Keratinocyte (primary cell): Measurements from ENCODE around the gene ADAMTS6. TPM values are rescaled to one million over a fixed set of nuclear protein-coding genes. Genes with fewer than 3 reads are reported as not detected.

Experiments
- DNase-seq: peaks from one replicate; pipeline ENCODE4 v3.0.0-alpha.2; 2011; ENCODE audit warnings: low read depth, missing footprints, low spot score
- FAIRE-seq: peaks from 2 replicates; lab custom pipeline; 2011; peaks lifted over from hg19 to GRCh38; lab: Jason Lieb, UNC
- H2AFZ ChIP-seq: 2 replicates; pipeline ENCODE4 v1.6.0; 2012; ENCODE audit warnings: low read length, control low read depth, inconsistent platforms; ENCODE audit not compliant: control insufficient read depth
- H3K27ac ChIP-seq: 2 replicates; pipeline ENCODE4 v1.5.1; 2011; ENCODE audit warnings: low read length; ENCODE audit not compliant: control insufficient read depth, insufficient read depth
- H3K27me3 ChIP-seq: 3 replicates; pipeline ENCODE4 v1.6.0; 2011; ENCODE audit warnings: low read length; ENCODE audit not compliant: control insufficient read depth, insufficient read depth; ENCODE audit errors: extremely low read depth
- H3K36me3 ChIP-seq, 2 experiments: 2 replicates in 1 of 2; 3 replicates in 1 of 2; pipeline ENCODE4 v1.5.1; 2011; ENCODE audit warnings: low read length in 2 of 2, mild to moderate bottlenecking in 1 of 2; ENCODE audit not compliant: control insufficient read depth in 2 of 2, insufficient read depth in 2 of 2; ENCODE audit errors: extremely low read depth in 1 of 2
- H3K4me1 ChIP-seq: 3 replicates; pipeline ENCODE4 v1.5.1; 2011; ENCODE audit warnings: low read length; ENCODE audit not compliant: control insufficient read depth, insufficient read depth; ENCODE audit errors: extremely low read depth
- H3K4me2 ChIP-seq: 3 replicates; pipeline ENCODE4 v1.6.0; 2011; ENCODE audit warnings: low read depth, low read length; ENCODE audit not compliant: control insufficient read depth, insufficient read depth; ENCODE audit errors: extremely low read depth
- H3K4me3 ChIP-seq, 3 experiments: fragments of 200-600 bp in 1 of 3; sonication (generic) in 1 of 3; 2 replicates in 2 of 3; 3 replicates in 1 of 3; pipeline ENCODE4 v1.5.1; 2011 to 2016; ENCODE audit warnings: low read length in 3 of 3, mild to moderate bottlenecking in 3 of 3, control low read depth in 2 of 3, inconsistent platforms in 1 of 3, low read depth in 1 of 3, mixed read lengths in 1 of 3, mixed run types in 1 of 3, moderate library complexity in 1 of 3; ENCODE audit not compliant: control insufficient read depth in 2 of 3, insufficient read depth in 2 of 3; ENCODE audit errors: extremely low read depth in 1 of 3
- H3K79me2 ChIP-seq: 2 replicates; pipeline ENCODE4 v1.6.0; 2012; ENCODE audit warnings: low read length; ENCODE audit not compliant: control insufficient read depth, insufficient read depth
- H3K9ac ChIP-seq: 3 replicates; pipeline ENCODE4 v1.6.0; 2011; ENCODE audit warnings: low read length; ENCODE audit not compliant: control insufficient read depth, insufficient read depth; ENCODE audit errors: extremely low read depth
- H3K9me1 ChIP-seq: 3 replicates; pipeline ENCODE4 v1.6.0; 2011; ENCODE audit warnings: low read length; ENCODE audit not compliant: control insufficient read depth, insufficient read depth; ENCODE audit errors: extremely low read depth
- H3K9me3 ChIP-seq: 2 replicates; pipeline ENCODE4 v1.5.1; 2012; ENCODE audit warnings: low read depth, low read length; ENCODE audit not compliant: control insufficient read depth
- H4K20me1 ChIP-seq: 3 replicates; pipeline ENCODE4 v1.6.0; 2011; ENCODE audit warnings: low read length; ENCODE audit not compliant: control insufficient read depth, insufficient read depth; ENCODE audit errors: extremely low read depth
- EZH2 ChIP-seq: IDR thresholded peaks from one replicate; pipeline ENCODE4 v1.6.1; 2012; ENCODE audit warnings: inconsistent platforms, mild to moderate bottlenecking, low read length, moderate library complexity
- dilution Hi-C: fragments of 300-500 bp; cut with MboI; formaldehyde crosslinking; loops from one replicate; pipeline ENCODE4 v1.7.0; 2020; ENCODE audit warnings: low sequenced_read_pairs; ENCODE audit not compliant: extremely low pct_ligation_motif_present
- polyA plus RNA-seq, 5 experiments: library from polyadenylated mRNA; depleted of rRNA in 3 of 5; stranded (reverse) in 3 of 5; stranded (forward) in 1 of 5; unstranded in 1 of 5; fragments of >200 nt; gene quantifications; 1 replicate in 1 of 5; 2 replicates in 3 of 5; 3 replicates in 1 of 5; pipeline versions ENCODE4 v1.2.1 to v1.2.3, GENCODE V29; 2011 to 2012; ENCODE audit warnings: missing spikeins in 2 of 5, low read depth in 1 of 5, low replicate concordance in 1 of 5
- TF ChIP-seq, protein P1 (sequence below), 3 experiments: IDR thresholded peaks in 1 of 3; conservative IDR thresholded peaks in 1 of 3; optimal IDR thresholded peaks in 1 of 3; 2 replicates in 2 of 3; 3 replicates in 1 of 3; pipeline versions ENCODE3 to v1.5.1; 2011; ENCODE audit warnings: low read length in 3 of 3, mild to moderate bottlenecking in 3 of 3, moderate library complexity in 2 of 3, control low read depth in 1 of 3, inconsistent platforms in 1 of 3; ENCODE audit not compliant: insufficient read depth in 2 of 3; ENCODE audit errors: extremely low read depth in 1 of 3

ADAMTS6 gene
- polyA plus RNA-seq, 1 donor (not counting 4 experiments of a cell fraction or from before 2014, with no cell fraction given) = 10.9 TPM

DNA sequence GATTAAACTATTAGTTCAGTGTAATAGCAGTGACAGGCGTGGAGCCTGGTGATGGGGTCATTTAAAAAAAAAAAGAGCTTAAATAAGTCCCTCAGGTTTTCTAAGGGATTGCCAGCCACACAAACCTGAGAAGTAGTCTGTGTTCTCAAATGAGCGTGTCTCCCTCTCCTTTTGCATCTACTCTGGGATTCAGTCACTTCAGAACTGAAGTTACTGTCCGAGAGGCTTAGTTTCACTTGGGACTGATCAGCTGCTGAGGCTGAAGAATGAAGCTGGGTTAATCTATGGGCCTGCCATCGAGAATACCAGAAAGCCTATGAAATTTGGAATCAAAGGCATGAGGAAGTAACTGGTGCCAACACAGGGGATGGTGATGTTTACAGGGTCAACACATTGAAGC, 310.1 kb downstream of the ADAMTS6 start:
- no peaks in the 10 kb centered on the region for H3K9me1 ChIP-seq
- dilution Hi-C loops = no loop called here
- H2AFZ ChIP-seq = no peak overlapping the region
- no peak overlapping the region for H3K4me2 ChIP-seq
- H3K4me3 ChIP-seq = no peak overlapping the region
- no peak for TF ChIP-seq EZH2
- TF ChIP-seq, protein P1, sequence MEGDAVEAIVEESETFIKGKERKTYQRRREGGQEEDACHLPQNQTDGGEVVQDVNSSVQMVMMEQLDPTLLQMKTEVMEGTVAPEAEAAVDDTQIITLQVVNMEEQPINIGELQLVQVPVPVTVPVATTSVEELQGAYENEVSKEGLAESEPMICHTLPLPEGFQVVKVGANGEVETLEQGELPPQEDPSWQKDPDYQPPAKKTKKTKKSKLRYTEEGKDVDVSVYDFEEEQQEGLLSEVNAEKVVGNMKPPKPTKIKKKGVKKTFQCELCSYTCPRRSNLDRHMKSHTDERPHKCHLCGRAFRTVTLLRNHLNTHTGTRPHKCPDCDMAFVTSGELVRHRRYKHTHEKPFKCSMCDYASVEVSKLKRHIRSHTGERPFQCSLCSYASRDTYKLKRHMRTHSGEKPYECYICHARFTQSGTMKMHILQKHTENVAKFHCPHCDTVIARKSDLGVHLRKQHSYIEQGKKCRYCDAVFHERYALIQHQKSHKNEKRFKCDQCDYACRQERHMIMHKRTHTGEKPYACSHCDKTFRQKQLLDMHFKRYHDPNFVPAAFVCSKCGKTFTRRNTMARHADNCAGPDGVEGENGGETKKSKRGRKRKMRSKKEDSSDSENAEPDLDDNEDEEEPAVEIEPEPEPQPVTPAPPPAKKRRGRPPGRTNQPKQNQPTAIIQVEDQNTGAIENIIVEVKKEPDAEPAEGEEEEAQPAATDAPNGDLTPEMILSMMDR (optimal IDR thresholded peaks at IDR 0.05 in 1 of 3, IDR thresholded peaks at IDR 0.05 in 1 of 3, conservative IDR thresholded peaks at IDR 0.05 in 1 of 3; ENCODE audit: extremely low read depth in 1 of 3, insufficient read depth in 2 of 3, low read length in 3 of 3) = no peak
- H3K79me2 ChIP-seq = no peaks in the 10 kb centered on the region
- H3K27me3 ChIP-seq = no peaks in the 10 kb centered on the region
- no peaks in the 10 kb centered on the region for H4K20me1 ChIP-seq
- H3K9ac ChIP-seq = no peak overlapping the region
- peaks cover 4 to 17% of the 10 kb centered on the region in 2 experiments for H3K36me3 ChIP-seq
- peaks cover 2% of the 10 kb centered on the region for H3K9me3 ChIP-seq
- no peak overlapping the region for H3K27ac ChIP-seq
- peaks cover 9% of the 10 kb centered on the region for H3K4me1 ChIP-seq
- FAIRE-seq (no peak), DNase-seq (no peak)

DNA sequence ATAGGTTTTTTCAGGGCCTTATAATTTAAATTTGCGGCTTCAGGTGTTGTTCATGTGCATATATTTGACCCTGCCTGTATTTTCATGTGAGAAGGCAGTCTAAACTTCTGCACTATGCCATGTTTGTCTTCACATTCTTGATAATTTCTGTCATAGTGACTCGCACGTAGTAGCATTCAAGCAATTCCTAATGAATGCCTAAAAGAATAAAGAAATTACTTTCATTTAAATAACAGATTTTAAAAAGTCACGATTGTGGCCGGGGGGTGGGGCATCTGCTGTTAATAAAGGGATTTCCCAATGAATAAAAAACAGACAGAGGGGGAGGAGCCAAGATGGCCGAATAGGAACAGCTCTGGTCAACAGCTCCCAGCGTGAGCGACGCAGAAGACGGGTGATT, 318.0 kb downstream of the ADAMTS6 start:
- Histone ChIP-seq H3K4me1 (peaks cover 32% of the 10 kb centered on the region), H3K9ac (no peak overlapping the region), H2AFZ (no peak overlapping the region), H3K27me3 (no peaks in the 10 kb centered on the region), H3K9me3 (no peaks in the 10 kb centered on the region), H3K4me2 (no peak overlapping the region), H4K20me1 (no peaks in the 10 kb centered on the region), H3K4me3 (no peak overlapping the region), H3K36me3 (peaks cover 0 to 7% of the 10 kb centered on the region in 2 experiments), H3K9me1 (no peaks in the 10 kb centered on the region), H3K27ac (no peak overlapping the region), H3K79me2 (no peaks in the 10 kb centered on the region)
- DNase-seq = no peak
- dilution Hi-C loops = no loop called here
- no peak for FAIRE-seq
- TF ChIP-seq, protein P1 (optimal IDR thresholded peaks at IDR 0.05 in 1 of 3, IDR thresholded peaks at IDR 0.05 in 1 of 3, conservative IDR thresholded peaks at IDR 0.05 in 1 of 3; ENCODE audit: extremely low read depth in 1 of 3, insufficient read depth in 2 of 3, low read length in 3 of 3) = no peak
- no peak for TF ChIP-seq EZH2
